KMS-11 (cell line): ENCODE results near the gene JAG2.

Source experiments
- H2AFZ ChIP-seq: fragments of 200-600 bp; sonication (generic); 2 replicates; pipeline ENCODE4 v1.6.1; 2016; ENCODE audit warnings: antibody characterized with exemption, mixed run types, low read depth
- H3K27ac ChIP-seq: fragments of 200-600 bp; sonication (generic); 2 replicates; pipeline ENCODE4 v1.6.1; 2016; ENCODE audit warnings: mild to moderate bottlenecking, mixed run types
- H3K27me3 ChIP-seq: fragments of 200-600 bp; sonication (generic); 2 replicates; pipeline ENCODE4 v1.6.1; 2017; ENCODE audit warnings: mild to moderate bottlenecking, low read depth, mixed run types, moderate library complexity; ENCODE audit not compliant: insufficient read depth
- H3K36me3 ChIP-seq: fragments of 200-600 bp; sonication (generic); 2 replicates; pipeline ENCODE4 v1.6.1; 2017; ENCODE audit warnings: mild to moderate bottlenecking, mixed run types; ENCODE audit not compliant: insufficient read depth
- H3K4me1 ChIP-seq: fragments of 200-600 bp; sonication (generic); 2 replicates; pipeline ENCODE4 v1.6.1; 2016; ENCODE audit warnings: mild to moderate bottlenecking, low read depth, mixed run types; ENCODE audit not compliant: poor library complexity, severe bottlenecking
- H3K4me2 ChIP-seq: fragments of 200-600 bp; sonication (generic); 2 replicates; pipeline ENCODE4 v1.7.0; 2016; ENCODE audit warnings: mild to moderate bottlenecking, mixed run types
- H3K4me3 ChIP-seq: fragments of 200-600 bp; sonication (generic); IDR thresholded peaks from 2 replicates; pipeline ENCODE4 v1.6.1; 2017; ENCODE audit warnings: low read depth, low read length, mixed read lengths; ENCODE audit not compliant: insufficient read depth
- H3K79me2 ChIP-seq: fragments of 200-600 bp; sonication (generic); 2 replicates; pipeline ENCODE4 v1.6.1; 2016; ENCODE audit warnings: low read depth, mixed run types; ENCODE audit not compliant: insufficient read depth
- H3K9ac ChIP-seq: fragments of 200-600 bp; sonication (generic); 2 replicates; pipeline ENCODE4 v1.6.1; 2016; ENCODE audit warnings: mild to moderate bottlenecking, mixed run types
- H4K20me1 ChIP-seq: fragments of 200-600 bp; sonication (generic); 2 replicates; pipeline ENCODE4 v1.6.1; 2016; ENCODE audit warnings: mild to moderate bottlenecking, mixed run types; ENCODE audit not compliant: insufficient read depth
- TF ChIP-seq, protein P1 (sequence below): fragments of 200-600 bp; sonication (generic); conservative IDR thresholded peaks from 2 replicates; pipeline ENCODE4 v1.6.1; 2017; ENCODE audit warnings: low read depth, mild to moderate bottlenecking, antibody characterized with exemption, low read length, moderate library complexity, mixed read lengths

Gene JAG2

DNA sequence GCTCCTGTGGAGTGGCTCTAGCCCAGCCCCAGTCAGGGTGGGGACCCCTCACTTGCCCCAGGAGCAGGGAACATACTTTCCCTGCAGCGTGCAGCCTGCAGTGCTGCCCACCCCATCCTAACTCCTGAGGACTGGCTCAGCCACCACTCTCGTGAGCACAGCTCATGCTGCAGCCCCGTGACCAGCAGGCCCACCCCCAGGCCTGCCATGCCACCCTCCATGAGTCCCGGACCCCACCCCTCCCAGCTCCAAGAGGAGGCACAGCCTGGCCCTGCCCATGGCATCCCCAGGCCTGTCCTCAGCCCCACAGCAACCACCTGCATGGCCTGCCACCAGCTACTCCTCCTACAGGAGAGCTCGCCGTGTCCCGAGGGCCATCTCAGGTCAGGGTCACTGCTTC is 3.9 kb upstream of the JAG2 start:
- TF ChIP-seq, protein P1, sequence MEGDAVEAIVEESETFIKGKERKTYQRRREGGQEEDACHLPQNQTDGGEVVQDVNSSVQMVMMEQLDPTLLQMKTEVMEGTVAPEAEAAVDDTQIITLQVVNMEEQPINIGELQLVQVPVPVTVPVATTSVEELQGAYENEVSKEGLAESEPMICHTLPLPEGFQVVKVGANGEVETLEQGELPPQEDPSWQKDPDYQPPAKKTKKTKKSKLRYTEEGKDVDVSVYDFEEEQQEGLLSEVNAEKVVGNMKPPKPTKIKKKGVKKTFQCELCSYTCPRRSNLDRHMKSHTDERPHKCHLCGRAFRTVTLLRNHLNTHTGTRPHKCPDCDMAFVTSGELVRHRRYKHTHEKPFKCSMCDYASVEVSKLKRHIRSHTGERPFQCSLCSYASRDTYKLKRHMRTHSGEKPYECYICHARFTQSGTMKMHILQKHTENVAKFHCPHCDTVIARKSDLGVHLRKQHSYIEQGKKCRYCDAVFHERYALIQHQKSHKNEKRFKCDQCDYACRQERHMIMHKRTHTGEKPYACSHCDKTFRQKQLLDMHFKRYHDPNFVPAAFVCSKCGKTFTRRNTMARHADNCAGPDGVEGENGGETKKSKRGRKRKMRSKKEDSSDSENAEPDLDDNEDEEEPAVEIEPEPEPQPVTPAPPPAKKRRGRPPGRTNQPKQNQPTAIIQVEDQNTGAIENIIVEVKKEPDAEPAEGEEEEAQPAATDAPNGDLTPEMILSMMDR = no peak
- Histone ChIP-seq H4K20me1 (no peaks in the 10 kb centered on the region), H3K36me3 (no peaks in the 10 kb centered on the region), H3K9ac (no peak overlapping the region), H3K27ac (no peak overlapping the region), H3K4me1 (no peaks in the 10 kb centered on the region), H2AFZ (no peak overlapping the region), H3K27me3 (no peaks in the 10 kb centered on the region; the same call in 1 of the 2 replicates), H3K4me3 (no peak overlapping the region), H3K4me2 (no peak overlapping the region), H3K79me2 (no peaks in the 10 kb centered on the region)

DNA sequence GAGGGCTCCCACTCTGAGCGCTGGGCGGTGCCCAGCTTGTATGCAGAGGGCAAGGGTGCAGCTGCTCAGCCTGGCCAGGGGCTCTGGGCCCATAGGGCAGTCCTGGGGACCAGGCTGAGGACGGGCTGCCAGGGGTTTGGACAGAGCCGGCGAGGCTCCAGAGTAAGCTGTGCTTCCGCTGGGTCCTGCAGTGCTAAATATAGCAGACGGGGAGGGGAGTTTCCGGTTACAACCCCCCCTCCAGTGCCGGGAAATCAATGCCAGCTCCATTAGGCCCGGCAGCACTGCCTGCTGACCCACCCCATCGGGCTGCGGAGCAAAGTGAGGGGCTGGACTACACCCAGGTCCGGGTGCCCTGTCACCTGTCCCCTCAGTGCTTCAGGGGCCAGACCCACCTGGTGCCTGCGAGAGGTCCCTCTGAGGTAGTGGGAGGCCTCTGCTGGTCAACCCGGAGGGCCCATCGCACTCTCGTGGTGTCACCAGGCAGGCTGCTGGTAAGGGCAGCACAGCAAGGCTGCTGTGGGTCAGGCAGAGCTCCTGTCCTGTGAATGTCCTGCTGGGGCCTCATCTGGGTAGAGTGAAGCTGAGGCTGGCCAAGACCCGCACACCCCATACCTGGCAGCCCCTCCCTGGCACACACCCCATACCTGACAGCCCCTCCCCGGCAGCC is 2.6 kb upstream of the JAG2 start:
- H3K36me3 ChIP-seq = no peaks in the 10 kb centered on the region
- no peak overlapping the region for H3K4me2 ChIP-seq
- TF ChIP-seq, protein P1 = no peak
- no peak overlapping the region for H3K9ac ChIP-seq
- H3K27ac ChIP-seq = no peak overlapping the region
- no peaks in the 10 kb centered on the region for H3K4me1 ChIP-seq
- H3K79me2 ChIP-seq = no peaks in the 10 kb centered on the region
- no peak overlapping the region for H2AFZ ChIP-seq
- no peaks in the 10 kb centered on the region for H4K20me1 ChIP-seq
- no peak overlapping the region for H3K4me3 ChIP-seq
- H3K27me3 ChIP-seq = no peaks in the 10 kb centered on the region; the same call in 1 of the 2 replicates

DNA sequence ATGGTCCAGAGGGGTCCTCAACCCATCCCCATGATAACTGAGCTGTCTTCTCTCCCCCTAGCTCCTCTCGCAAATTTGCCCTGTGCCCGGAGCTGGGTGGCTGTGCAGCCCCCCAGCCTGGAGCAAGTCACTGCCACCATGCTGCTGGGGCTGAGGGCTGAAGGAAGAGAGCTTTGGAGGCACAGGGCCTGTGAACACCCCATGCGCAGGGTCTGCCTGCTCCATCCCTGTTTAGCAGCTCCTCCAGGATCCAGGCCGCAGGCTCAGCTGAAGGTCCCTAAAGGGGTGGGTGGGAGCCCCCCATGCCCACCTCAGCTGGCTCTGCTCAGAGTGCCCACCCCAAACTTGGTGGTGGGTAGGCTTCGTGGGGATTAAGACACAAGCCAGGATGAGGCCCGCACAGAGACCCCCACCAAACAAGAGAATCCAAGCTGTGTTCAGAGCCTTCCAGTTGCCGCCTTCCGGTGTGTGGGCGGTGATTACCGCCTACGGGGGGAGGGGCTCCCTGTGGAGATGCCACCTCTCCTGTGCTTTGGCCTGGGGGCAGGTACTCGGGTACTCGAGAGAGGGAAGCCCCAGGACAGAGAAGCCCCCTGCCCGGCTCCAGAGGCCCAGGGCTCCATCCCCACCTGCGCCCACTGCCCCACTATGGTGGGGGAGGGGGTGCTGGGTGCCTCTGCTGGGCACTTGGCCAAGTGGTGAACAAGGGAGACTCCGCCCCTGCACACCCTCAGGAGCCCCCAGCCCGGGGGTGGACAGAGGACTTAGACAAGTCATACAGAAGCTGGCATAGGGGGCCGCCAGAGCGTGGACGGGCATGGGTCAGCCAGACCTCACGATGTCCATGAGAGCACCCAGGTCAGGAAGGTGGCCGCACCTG is 1.4 kb upstream of the JAG2 start:
- no peaks in the 10 kb centered on the region for H3K79me2 ChIP-seq
- no peak overlapping the region for H3K4me3 ChIP-seq
- no peaks in the 10 kb centered on the region for H4K20me1 ChIP-seq
- no peaks in the 10 kb centered on the region for H3K36me3 ChIP-seq
- no peak overlapping the region for H2AFZ ChIP-seq
- peaks cover 9% of the 10 kb centered on the region for H3K4me1 ChIP-seq
- no peak overlapping the region for H3K4me2 ChIP-seq
- no peak overlapping the region for H3K9ac ChIP-seq
- H3K27me3 ChIP-seq = no peaks in the 10 kb centered on the region; the same call in 1 of the 2 replicates
- no peak overlapping the region for H3K27ac ChIP-seq
- TF ChIP-seq, protein P1 = no peak

DNA sequence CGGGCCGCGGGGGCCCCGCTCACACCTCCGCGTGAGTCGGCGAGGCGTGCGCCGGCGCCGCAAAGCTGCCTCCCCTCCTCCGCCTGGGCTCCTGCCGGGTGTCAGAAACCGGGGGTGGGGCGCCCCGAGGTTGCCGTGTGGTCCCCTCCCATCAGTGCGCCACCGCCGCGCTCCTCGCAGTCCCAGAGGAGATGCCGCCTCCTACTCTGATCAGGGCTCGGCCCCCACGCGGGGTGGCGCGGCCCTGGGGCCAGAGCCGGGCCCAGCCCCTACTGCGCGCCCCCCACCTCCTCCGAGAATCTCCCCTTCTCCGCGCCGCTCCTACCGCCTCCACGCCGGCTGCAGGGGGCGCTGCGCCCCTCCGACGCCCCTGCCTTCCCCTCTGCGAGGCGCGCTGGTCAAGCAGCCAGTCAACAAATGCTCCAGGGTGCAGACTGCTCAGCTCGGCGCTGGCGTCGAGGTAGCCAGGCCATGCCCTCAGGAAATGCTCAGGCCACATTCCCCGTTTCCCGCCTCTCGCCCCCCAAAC is 467 bp upstream of the JAG2 start:
- peaks cover 11% of the 10 kb centered on the region for H3K4me1 ChIP-seq
- no peak overlapping the region; the same call in 1 of the 2 replicates for H3K4me2 ChIP-seq

More for the DNA sequence above, 467 bp upstream of the JAG2 start:
- H3K27ac ChIP-seq = no peak overlapping the region
- no peaks in the 10 kb centered on the region for H3K36me3 ChIP-seq
- H3K27me3 ChIP-seq = no peaks in the 10 kb centered on the region; the same call in 1 of the 2 replicates
- no peak overlapping the region for H3K4me3 ChIP-seq
- TF ChIP-seq, protein P1 = peak; percentile 38; the same call in 1 of the 2 replicates
- no peaks in the 10 kb centered on the region for H4K20me1 ChIP-seq
- peak overlapping the region; percentile 26; the same call in 1 of the 2 replicates for H2AFZ ChIP-seq
- no peak overlapping the region for H3K9ac ChIP-seq
- no peaks in the 10 kb centered on the region for H3K79me2 ChIP-seq
